HTR-8/SVneo (cell line): ENCODE measurements around the gene RAB31.

Experiments used
- DNase-seq: peaks from one replicate; pipeline ENCODE4 v3.0.0; 2011; ENCODE audit warnings: low spot score, mixed read lengths; ENCODE audit not compliant: insufficient read length
- FAIRE-seq: peaks from 2 replicates; lab custom pipeline; 2011; peaks lifted over from hg19 to GRCh38; lab: Jason Lieb, UNC

RAB31 gene

GRCh38 chr18:9828506-9829396 lies 120.7 kb downstream of the RAB31 start:
- DNase-seq: no peak
- FAIRE-seq: no peak

- DNase-seq (no peak), FAIRE-seq (no peak)
These were observed 121.3 kb downstream of the RAB31 start for GRCh38 chr18:9829397-9829712.

GRCh38 chr18:9831036-9831722 lies 123.1 kb downstream of the RAB31 start:
- DNase-seq (no peak), FAIRE-seq (no peak)

- FAIRE-seq: no peak
These were observed 123.7 kb downstream of the RAB31 start for GRCh38 chr18:9831723-9832199.

GRCh38 chr18:9832871-9833270 lies 124.8 kb downstream of the RAB31 start:
- DNase-seq (no peak), FAIRE-seq (no peak)

More at GRCh38 chr18:9831723-9832199, 123.7 kb downstream of the RAB31 start:
- DNase-seq: no peak

- FAIRE-seq: no peak
These were observed 126.5 kb downstream of the RAB31 start for GRCh38 chr18:9834551-9834950.

GRCh38 chr18:9835113-9835755 lies 127.1 kb downstream of the RAB31 start:
- FAIRE-seq: no peak
- no peak for DNase-seq

More at GRCh38 chr18:9834551-9834950, 126.5 kb downstream of the RAB31 start:
- no peak for DNase-seq

GRCh38 chr18:9835825-9836224 lies 127.7 kb downstream of the RAB31 start:
- FAIRE-seq (no peak), DNase-seq (no peak)

GRCh38 chr18:9838144-9838877 lies 130.2 kb downstream of the RAB31 start:
- DNase-seq (no peak), FAIRE-seq (no peak)

GRCh38 chr18:9839211-9839610 lies 131.1 kb downstream of the RAB31 start:
- FAIRE-seq (no peak), DNase-seq (no peak)

GRCh38 chr18:9839853-9840252 lies 131.8 kb downstream of the RAB31 start:
- FAIRE-seq (no peak), DNase-seq (no peak)

GRCh38 chr18:9841752-9842151 lies 133.7 kb downstream of the RAB31 start:
- no peak for FAIRE-seq
- no peak for DNase-seq

- no peak for FAIRE-seq
- DNase-seq: no peak
These were observed 134.3 kb downstream of the RAB31 start for GRCh38 chr18:9842448-9842847.

GRCh38 chr18:9845256-9845655 lies 137.2 kb downstream of the RAB31 start:
- FAIRE-seq (no peak), DNase-seq (no peak)

GRCh38 chr18:9846162-9846925 lies 138.2 kb downstream of the RAB31 start:
- DNase-seq: no peak
- no peak for FAIRE-seq

GRCh38 chr18:9848170-9848879 lies 140.2 kb downstream of the RAB31 start:
- FAIRE-seq (no peak), DNase-seq (no peak)

- DNase-seq (no peak), FAIRE-seq (no peak)
These were observed 141.5 kb downstream of the RAB31 start for GRCh38 chr18:9849407-9850283.

GRCh38 chr18:9850309-9850708 lies 142.2 kb downstream of the RAB31 start:
- no peak for FAIRE-seq

More at GRCh38 chr18:9850309-9850708, 142.2 kb downstream of the RAB31 start:
- DNase-seq: no peak
